HG02642 (cell line): ENCODE data around the gene PRICKLE4.

Experiments used
- ATAC-seq: cut with Tn5 transposase; IDR thresholded peaks from one replicate; pipeline ENCODE4 v1.9.1; 2021; ENCODE audit warnings: mild to moderate bottlenecking; ENCODE audit not compliant: unreplicated experiment, poor library complexity

Gene PRICKLE4

GRCh38 chr6:41770381-41771057 lies 10.1 kb upstream of the PRICKLE4 start:
- ATAC-seq = no peak

- ATAC-seq = no peak
Observed at GRCh38 chr6:41771058-41771983, 9.3 kb upstream of the PRICKLE4 start.

GRCh38 chr6:41774841-41775240 lies 5.7 kb upstream of the PRICKLE4 start:
- ATAC-seq = no peak

- no peak for ATAC-seq
Observed at GRCh38 chr6:41775293-41775882, 5.2 kb upstream of the PRICKLE4 start.

GRCh38 chr6:41777551-41778285 lies 2.9 kb upstream of the PRICKLE4 start:
- ATAC-seq = no peak

GRCh38 chr6:41778895-41779294 lies 1.7 kb upstream of the PRICKLE4 start:
- ATAC-seq = no peak

GRCh38 chr6:41779336-41779735 lies 1.2 kb upstream of the PRICKLE4 start:
- ATAC-seq = peak; percentile 22

GRCh38 chr6:41779788-41780550 lies 613 bp upstream of the PRICKLE4 start, which contains the start of gene FRS3:
FRS3 (minus strand) TSS chr6:41779900; CDS start chr6:41776987, 2,913 bp downstream.
- ATAC-seq = peak; percentile 93

- no peak for ATAC-seq
Observed at GRCh38 chr6:41781366-41781730, 766 bp downstream of the PRICKLE4 start.

GRCh38 chr6:41783106-41783780 lies 2.7 kb downstream of the PRICKLE4 start:
- ATAC-seq = no peak

- ATAC-seq = no peak
Observed at GRCh38 chr6:41784581-41785171, 4.1 kb downstream of the PRICKLE4 start.

GRCh38 chr6:41785254-41785653 lies 4.7 kb downstream of the PRICKLE4 start:
- no peak for ATAC-seq

GRCh38 chr6:41785689-41786450 lies 5.3 kb downstream of the PRICKLE4 start:
- ATAC-seq = no peak

GRCh38 chr6:41786451-41787218 lies 6.1 kb downstream of the PRICKLE4 start:
- peak; percentile 72 for ATAC-seq

- peak; percentile 85 for ATAC-seq
Observed at GRCh38 chr6:41787219-41787917, 6.8 kb downstream of the PRICKLE4 start, which contains the start of gene TOMM6. TOMM6 (plus strand) TSS chr6:41787694; CDS start chr6:41787698, 4 bp downstream.

GRCh38 chr6:41789390-41789724 lies 8.8 kb downstream of the PRICKLE4 start:
- ATAC-seq = no peak

- no peak for ATAC-seq
Observed at GRCh38 chr6:41790045-41790444, 9.5 kb downstream of the PRICKLE4 start.
